GM12892 (cell line): ENCODE results near the gene ST6GAL1.

Source experiments
- POLR2A ChIP-seq: IDR thresholded peaks from 2 replicates; pipeline ENCODE4 v1.6.1; 2011; ENCODE audit warnings: low read depth, low read length, control low read depth
- POLR2AphosphoS5 ChIP-seq: IDR thresholded peaks from 2 replicates; pipeline ENCODE4 v1.6.1; 2011; ENCODE audit warnings: low read depth, low read length, control low read depth
- TAF1 ChIP-seq: IDR thresholded peaks from 2 replicates; pipeline ENCODE4 v1.6.1; 2011; ENCODE audit warnings: low read depth, mild to moderate bottlenecking, control low read depth, low read length, borderline replicate concordance

DNA sequence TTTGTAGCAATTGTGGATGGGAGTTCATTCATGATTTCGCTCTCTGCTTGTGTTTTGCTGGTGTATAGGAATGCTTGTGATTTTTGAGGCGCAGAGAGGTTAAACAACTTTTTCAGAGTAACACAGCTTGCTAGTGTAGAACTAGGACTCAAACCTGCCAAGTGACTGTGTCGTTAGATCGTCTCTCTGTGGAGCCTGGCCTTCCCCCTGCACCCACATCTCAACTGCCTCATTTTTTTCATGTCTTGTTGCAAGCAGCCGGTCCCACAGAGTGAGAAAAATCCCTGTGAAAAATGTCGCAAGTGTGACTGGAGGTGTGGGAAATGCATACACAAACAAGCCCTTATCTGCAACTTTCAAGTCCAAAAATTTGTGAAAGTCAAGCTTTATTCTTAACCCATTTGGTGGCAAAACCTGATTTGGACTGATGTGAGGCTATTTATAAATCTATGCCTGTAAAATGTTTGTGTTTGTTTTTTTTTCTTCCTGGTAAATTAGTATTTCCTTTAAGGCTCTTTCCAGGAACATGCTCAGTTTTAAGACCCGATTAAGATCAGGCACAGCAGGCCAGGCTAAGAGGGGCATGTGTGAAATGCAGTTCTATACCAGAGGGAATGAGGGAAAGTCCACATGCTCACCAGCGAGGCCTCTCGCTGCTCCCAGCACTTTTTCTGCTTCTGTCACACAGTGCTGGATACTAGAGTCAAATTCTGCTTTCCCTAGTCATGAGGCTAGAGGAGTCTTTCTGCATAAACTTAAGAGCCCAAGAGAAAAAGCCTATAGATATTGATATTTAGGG is 25.8 kb downstream of the ST6GAL1 start:
- TF ChIP-seq POLR2AphosphoS5 (no peak), POLR2A (no peak), TAF1 (no peak)
